HG03521 (cell line): ENCODE data around the gene C7orf33.
A peak's percentile ranks its signal among the peaks of the same experiment; 100 is the strongest.
"Not testable (repeated sequence)": the region's sequence is repeated elsewhere in the genome, so short reads cannot be mapped to it uniquely, and the experiment has no call there.

ENCODE experiments used
- ATAC-seq: cut with Tn5 transposase; IDR thresholded peaks from one replicate; pipeline ENCODE4 v1.9.1; 2021; ENCODE audit warnings: mild to moderate bottlenecking, moderate library complexity; ENCODE audit not compliant: unreplicated experiment

C7orf33 gene

GRCh38 chr7:148579366-148579765 is 11.2 kb upstream of the C7orf33 start:
- ATAC-seq = no peak

- no peak for ATAC-seq
Observed at GRCh38 chr7:148580446-148580845, 10.1 kb upstream of the C7orf33 start.

GRCh38 chr7:148581624-148582023 is 8.9 kb upstream of the C7orf33 start:
- ATAC-seq = no peak

GRCh38 chr7:148584154-148584827 is 6.3 kb upstream of the C7orf33 start:
- peak; percentile 87 for ATAC-seq

- no peak for ATAC-seq
Observed at GRCh38 chr7:148585399-148585798, 5.2 kb upstream of the C7orf33 start.

GRCh38 chr7:148587076-148587475 is 3.5 kb upstream of the C7orf33 start:
- ATAC-seq = no peak

GRCh38 chr7:148588168-148588567 is 2.4 kb upstream of the C7orf33 start:
- ATAC-seq = no peak

GRCh38 chr7:148588670-148589131 is 1.9 kb upstream of the C7orf33 start:
- no peak for ATAC-seq

GRCh38 chr7:148589640-148590039 is 926 bp upstream of the C7orf33 start:
- no peak for ATAC-seq

GRCh38 chr7:148596354-148596753 is 5.8 kb downstream of the C7orf33 start:
- not testable (repeated sequence) for ATAC-seq

GRCh38 chr7:148598351-148598750 is 7.8 kb downstream of the C7orf33 start:
- ATAC-seq = no peak

GRCh38 chr7:148605350-148605749 is 14.8 kb downstream of the C7orf33 start:
- no peak for ATAC-seq

- no peak for ATAC-seq
Observed at GRCh38 chr7:148607151-148607661, 16.6 kb downstream of the C7orf33 start.

GRCh38 chr7:148609045-148609725 is 18.6 kb downstream of the C7orf33 start:
- ATAC-seq = no peak

GRCh38 chr7:148611692-148612091 is 21.1 kb downstream of the C7orf33 start:
- ATAC-seq = no peak

- ATAC-seq = no peak
Observed at GRCh38 chr7:148615085-148615730, 24.6 kb downstream of the C7orf33 start.

GRCh38 chr7:148620749-148621359 is 30.3 kb downstream of the C7orf33 start:
- ATAC-seq = no peak

GRCh38 chr7:148621563-148621962 is 31.0 kb downstream of the C7orf33 start:
- no peak for ATAC-seq

- ATAC-seq = no peak
Observed at GRCh38 chr7:148622887-148623585, 32.5 kb downstream of the C7orf33 start.

GRCh38 chr7:148623586-148624282 is 33.2 kb downstream of the C7orf33 start:
- ATAC-seq = no peak
